ENCODE data around the gene BPTF. TPM values are rescaled to one million over a fixed set of nuclear protein-coding genes. Genes with fewer than 3 reads are reported as not detected.

BPTF gene
- total and polyA plus RNA-seq, 2 of the 8 experiments (the other 6 are each of a cell fraction or from before 2014, with no cell fraction given), result 107 to 228 TPM

DNA sequence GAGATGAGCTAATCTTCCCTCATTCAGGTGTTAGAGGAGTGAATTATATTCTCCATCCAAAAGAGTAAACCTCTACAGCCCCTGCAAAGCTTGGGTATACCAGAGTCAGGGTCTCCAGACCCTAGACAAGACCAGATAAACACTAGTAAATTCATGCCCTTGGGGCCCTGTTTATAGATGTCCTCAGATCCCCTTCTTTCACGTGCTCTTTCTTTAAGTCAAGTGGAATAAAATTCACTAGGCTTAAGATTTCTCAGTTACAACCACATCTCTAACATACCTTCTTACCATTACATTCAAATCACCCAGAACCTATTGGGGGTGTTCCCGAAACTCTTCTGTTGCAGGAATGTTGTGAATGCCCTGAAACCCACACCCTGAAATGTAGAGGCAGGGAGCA is 173.2 kb downstream of the BPTF start:
- Histone ChIP-seq H3K23ac (ENCODE audit: insufficient read length) (no peak overlapping the region), H3K9me3 (ENCODE audit: insufficient read depth in 2 of 2, low read depth in 1 of 2, low read length in 1 of 2) (no peaks in the 10 kb centered on the region; a peak in 1 of 4 replicates), H3K9ac (replicated peaks in 1 of 4; ENCODE audit: extremely low read depth in 1 of 4, low read depth in 3 of 4, low read length in 3 of 4) (no peak overlapping the region), H3K56ac (replicated peaks; ENCODE audit: insufficient read length, low read depth, low read length) (no peak overlapping the region), H2AK5ac (ENCODE audit: low read depth, low read length) (no peak overlapping the region), H2BK120ac (replicated peaks; ENCODE audit: low read depth, low read length) (no peak overlapping the region), H2BK15ac (ENCODE audit: low read length) (no peak overlapping the region), H3K18ac (ENCODE audit: extremely low read depth, low read length) (no peak overlapping the region), H4K91ac (replicated peaks; ENCODE audit: insufficient read length, low read length) (no peak overlapping the region), H3K36me3 (ENCODE audit: control insufficient read depth in 2 of 4, insufficient read depth in 4 of 4, low read length in 3 of 4) (no peaks in the 10 kb centered on the region), H3K79me2 (ENCODE audit: control insufficient read depth in 1 of 2, insufficient read depth in 2 of 2, low read length in 2 of 2) (no peaks in the 10 kb centered on the region), H3K14ac (ENCODE audit: insufficient read length) (no peak overlapping the region), H2BK12ac (ENCODE audit: low read depth, low read length) (no peak overlapping the region), H3K4ac (replicated peaks; ENCODE audit: insufficient read length, low read depth, low read length) (no peak overlapping the region), H4K20me1 (replicated peaks in 1 of 2; ENCODE audit: control insufficient read depth in 1 of 2, insufficient read depth in 2 of 2, low read length in 2 of 2) (no peaks in the 10 kb centered on the region), H4K8ac (ENCODE audit: extremely low read depth, insufficient read depth, low read length) (peak overlapping the region; percentile 45; the same call in 1 of the 2 replicates), H3K27me3 (replicated peaks in 1 of 4; ENCODE audit: control insufficient read depth in 3 of 4, extremely low read depth in 1 of 4, insufficient read depth in 3 of 4, low read length in 3 of 4) (peaks cover 0 to 21% (median 10%) of the 10 kb centered on the region in 4 experiments; a peak in 6 of 7 replicates), H3K4me2 (ENCODE audit: insufficient read depth in 1 of 2, low read depth in 2 of 2, low read length in 2 of 2) (no peak overlapping the region), H2AFZ (ENCODE audit: low read length) (no peak overlapping the region), H2BK5ac (ENCODE audit: low read depth, low read length) (no peak overlapping the region), H3K79me1 (ENCODE audit: low read depth, low read length) (no peaks in the 10 kb centered on the region), H3K27ac (ENCODE audit: low read depth, low read length) (no peak overlapping the region), H2BK20ac (ENCODE audit: low read length) (no peak overlapping the region), H3K23me2 (ENCODE audit: low read depth, low read length) (peaks cover 9% of the 10 kb centered on the region; the same call in 1 of the 2 replicates), H4K5ac (ENCODE audit: insufficient read length, low read depth, low read length) (no peak overlapping the region), H3K4me3 (ENCODE audit: extremely low read depth in 1 of 4, insufficient read depth in 2 of 4, low read depth in 3 of 4, low read length in 4 of 4) (no peak overlapping the region), H3K4me1 (replicated peaks in 1 of 4; ENCODE audit: control insufficient read depth in 3 of 4, insufficient read depth in 4 of 4, low read length in 3 of 4) (peaks cover 0 to 13% (median 6%) of the 10 kb centered on the region in 4 experiments; a peak in 3 of 7 replicates)
- CTCF ChIA-PET (ENCODE audit: partially characterized antibody), result interaction anchor here (2.3 kb wide), 1 partner anchor 9 kb away, joined by 10 read pairs; no protein-coding TSS in a partner anchor
- POLR2A ChIA-PET (ENCODE audit: partially characterized antibody), result no interaction called here
- no peak for DNase-seq (ENCODE audit: low read depth in 1 of 2, low spot score in 2 of 2)
- 93% methylated on average over 2 of the region's 2 CpGs; no CpG with 5 or more reads in 1 of the 2 experiments for WGBS, 2 experiments (ENCODE audit: extremely low coverage in 1 of 2, insufficient coverage in 1 of 2, insufficient read length in 1 of 2, insufficient replicate concordance in 2 of 2, low coverage in 1 of 2, low lambda C conversion rate in 2 of 2, missing lambda C conversion rate in 1 of 2)
- no peak for FAIRE-seq
- TF ChIP-seq, protein P1, sequence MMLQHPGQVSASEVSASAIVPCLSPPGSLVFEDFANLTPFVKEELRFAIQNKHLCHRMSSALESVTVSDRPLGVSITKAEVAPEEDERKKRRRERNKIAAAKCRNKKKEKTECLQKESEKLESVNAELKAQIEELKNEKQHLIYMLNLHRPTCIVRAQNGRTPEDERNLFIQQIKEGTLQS (IDR thresholded peaks at IDR 0.05; ENCODE audit: insufficient read depth, low read depth, low read length), result no peak
- TF ChIP-seq MAFK (IDR thresholded peaks at IDR 0.05; ENCODE audit: low read depth, low read length) (no peak), GABPA (IDR thresholded peaks at IDR 0.05; ENCODE audit: borderline replicate concordance, insufficient read depth, low read length) (no peak), EZH2 (IDR thresholded peaks at IDR 0.05; ENCODE audit: low read depth, low read length, severe bottlenecking) (no peak), SP1 (IDR thresholded peaks at IDR 0.05; ENCODE audit: low read depth, low read length) (no peak), ASH2L (IDR thresholded peaks at IDR 0.05; ENCODE audit: low read length) (no peak), USF2 (IDR thresholded peaks at IDR 0.05; ENCODE audit: low read length) (no peak), FOSL1 (IDR thresholded peaks at IDR 0.05; ENCODE audit: insufficient read depth, low read depth, low read length) (no peak), CREB1 (IDR thresholded peaks at IDR 0.05) (no peak), JUN (IDR thresholded peaks at IDR 0.05; ENCODE audit: low read depth, low read length) (no peak), CHD2 (IDR thresholded peaks at IDR 0.05; ENCODE audit: low read length) (no peak), SAP30 (IDR thresholded peaks at IDR 0.05; ENCODE audit: insufficient read depth, insufficient replicate concordance, low read length) (no peak)
- TF ChIP-seq, protein P2, sequence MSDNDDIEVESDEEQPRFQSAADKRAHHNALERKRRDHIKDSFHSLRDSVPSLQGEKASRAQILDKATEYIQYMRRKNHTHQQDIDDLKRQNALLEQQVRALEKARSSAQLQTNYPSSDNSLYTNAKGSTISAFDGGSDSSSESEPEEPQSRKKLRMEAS (IDR thresholded peaks at IDR 0.05), result no peak
